GM19351 (cell line): ENCODE results near the gene CCDC136.

Source experiments
- ATAC-seq: cut with Tn5 transposase; IDR thresholded peaks from one replicate; pipeline ENCODE4 v1.9.1; 2021; ENCODE audit warnings: mild to moderate bottlenecking, moderate library complexity; ENCODE audit not compliant: unreplicated experiment

Gene CCDC136

DNA sequence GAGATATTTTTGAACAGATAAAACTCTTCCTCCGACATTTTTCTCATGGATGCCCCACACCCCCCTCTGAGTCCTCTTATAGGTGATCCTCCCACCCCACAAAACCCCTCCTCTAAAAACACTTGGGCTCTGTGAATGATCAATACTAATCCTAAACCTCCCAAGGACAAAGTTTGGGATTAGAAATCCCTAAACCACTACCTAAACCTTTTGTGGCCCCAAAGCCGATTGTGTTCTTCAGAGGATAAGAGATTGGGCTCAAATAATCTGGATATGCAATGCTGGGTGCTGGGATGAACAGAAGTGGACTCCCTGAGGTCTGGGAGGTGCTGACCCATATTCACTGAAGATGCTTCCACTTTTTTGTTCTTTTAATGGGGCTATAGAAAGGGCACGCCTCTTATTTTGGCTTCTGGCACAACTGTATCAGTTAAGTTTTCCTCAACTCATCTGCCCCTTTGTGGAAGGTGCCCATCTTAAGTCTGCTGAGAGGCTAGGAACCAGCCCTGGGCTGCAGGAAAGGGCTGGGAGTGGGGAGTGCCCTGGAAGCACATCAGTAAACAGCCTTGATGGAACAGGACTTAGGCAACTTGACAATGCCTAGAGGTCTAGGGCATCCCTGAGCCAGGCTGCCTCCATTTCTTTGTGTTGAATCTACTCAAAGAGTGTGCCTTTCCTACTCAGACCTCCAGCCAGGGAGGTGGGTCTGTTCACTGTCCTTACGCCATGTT is 15.9 kb upstream of the CCDC136 start, which contains the start of gene OPN1SW:
OPN1SW (minus strand) TSS at position 51 of the 731 bp plus-strand sequence; CDS start at position 38, 13 bp downstream.
- no peak for ATAC-seq

DNA sequence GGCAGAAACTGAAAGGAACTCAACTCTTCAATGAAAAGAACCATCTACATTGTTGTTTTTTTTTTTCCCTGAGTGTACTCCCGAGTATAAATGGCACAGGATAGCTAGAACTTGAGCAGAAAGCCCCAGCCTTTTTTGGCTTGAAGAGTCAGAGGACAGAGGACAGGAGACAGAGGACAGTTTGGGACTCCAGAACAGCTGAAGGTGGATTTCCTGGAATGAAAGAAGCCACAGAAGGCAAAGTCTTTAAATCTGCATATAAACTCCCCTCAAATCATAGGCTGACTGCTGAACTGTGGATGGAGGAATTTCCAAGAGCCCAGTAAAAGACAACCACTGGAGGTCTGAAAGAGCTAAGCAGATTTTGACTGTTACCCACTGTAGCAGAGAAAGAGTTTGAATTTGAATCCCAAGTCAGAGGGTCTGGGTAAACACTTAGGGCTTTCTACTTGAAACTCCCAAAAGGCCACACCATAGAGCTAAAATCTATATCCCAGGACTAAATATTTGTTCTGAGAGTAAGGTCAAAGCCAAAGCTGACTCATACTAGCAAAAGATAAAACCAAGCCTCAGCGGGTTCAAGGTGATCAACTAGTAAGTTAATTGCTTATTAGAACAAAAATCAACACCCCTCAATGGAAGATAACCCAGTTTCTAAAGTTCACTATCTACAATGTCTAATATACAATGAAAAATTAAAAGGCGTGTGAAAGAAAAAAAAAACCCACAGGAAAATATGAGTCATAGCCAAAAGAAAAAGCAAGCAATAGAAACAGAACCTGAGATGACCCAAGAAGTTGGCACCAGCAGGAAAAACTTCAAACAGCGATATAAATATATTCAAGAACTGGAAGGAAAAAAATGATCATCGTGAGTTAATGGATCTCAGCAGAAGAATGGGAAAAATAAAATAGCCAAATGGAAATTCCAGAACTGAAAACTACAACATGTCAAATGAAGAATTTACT is 14.3 kb upstream of the CCDC136 start:
- ATAC-seq = no peak

DNA sequence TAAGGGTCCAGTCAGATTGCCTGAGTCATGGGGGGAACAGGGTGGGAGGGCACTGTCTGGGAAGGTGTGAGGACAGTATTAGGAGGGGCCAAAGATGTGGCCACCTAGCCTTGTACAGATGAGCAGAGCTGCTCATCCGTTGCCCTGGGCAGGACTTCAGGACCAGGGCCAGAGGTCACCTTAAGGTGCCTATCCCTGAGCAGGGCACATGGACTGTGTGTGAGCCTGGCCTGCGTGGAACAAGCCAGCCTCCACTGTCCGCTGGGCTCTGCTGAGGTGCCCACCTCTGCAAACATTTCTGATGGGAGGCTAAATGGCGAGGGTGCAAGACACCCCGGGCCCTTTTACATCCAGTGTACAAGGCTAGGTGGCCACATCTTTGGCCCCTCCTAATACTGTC is 12.8 kb upstream of the CCDC136 start:
- no peak for ATAC-seq

DNA sequence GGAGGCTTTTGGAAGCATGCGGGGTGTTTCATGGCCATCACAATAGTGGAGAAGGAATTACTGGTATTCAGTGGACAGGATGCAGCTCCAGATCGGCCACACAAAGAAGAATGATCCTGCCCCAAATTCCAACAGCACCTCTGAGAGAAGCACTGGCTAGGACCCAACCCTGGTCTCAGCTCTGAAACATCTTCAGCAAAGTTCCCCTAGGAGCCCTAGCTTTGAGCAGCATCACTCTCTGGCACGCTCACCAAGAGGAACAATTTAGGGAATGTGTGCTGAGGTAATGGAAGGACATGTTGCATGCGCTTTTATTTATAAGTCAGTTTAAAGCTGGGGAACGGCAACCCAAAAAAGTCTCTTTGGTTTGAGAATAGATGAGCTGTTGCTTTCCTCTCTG is 10.6 kb upstream of the CCDC136 start:
- no peak for ATAC-seq

DNA sequence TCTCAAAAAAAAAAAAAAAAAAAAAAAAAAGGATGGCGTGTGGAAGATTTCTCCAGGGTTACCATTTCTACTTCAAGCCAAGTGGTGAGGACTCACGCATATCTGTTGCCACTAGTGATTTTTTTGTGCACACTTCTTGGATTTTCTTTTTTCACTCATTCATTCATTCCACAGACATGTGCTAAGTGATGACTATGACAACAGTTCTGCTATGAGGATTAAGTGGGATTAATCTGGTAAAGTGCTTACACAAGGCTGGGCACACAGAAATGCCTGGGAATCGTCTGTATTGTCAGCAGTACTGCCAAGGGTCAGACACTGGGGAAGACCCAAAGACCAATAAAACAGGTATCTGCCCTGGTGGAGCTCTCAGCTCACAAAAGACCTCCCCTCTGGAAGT is 9.9 kb upstream of the CCDC136 start:
- no peak for ATAC-seq

DNA sequence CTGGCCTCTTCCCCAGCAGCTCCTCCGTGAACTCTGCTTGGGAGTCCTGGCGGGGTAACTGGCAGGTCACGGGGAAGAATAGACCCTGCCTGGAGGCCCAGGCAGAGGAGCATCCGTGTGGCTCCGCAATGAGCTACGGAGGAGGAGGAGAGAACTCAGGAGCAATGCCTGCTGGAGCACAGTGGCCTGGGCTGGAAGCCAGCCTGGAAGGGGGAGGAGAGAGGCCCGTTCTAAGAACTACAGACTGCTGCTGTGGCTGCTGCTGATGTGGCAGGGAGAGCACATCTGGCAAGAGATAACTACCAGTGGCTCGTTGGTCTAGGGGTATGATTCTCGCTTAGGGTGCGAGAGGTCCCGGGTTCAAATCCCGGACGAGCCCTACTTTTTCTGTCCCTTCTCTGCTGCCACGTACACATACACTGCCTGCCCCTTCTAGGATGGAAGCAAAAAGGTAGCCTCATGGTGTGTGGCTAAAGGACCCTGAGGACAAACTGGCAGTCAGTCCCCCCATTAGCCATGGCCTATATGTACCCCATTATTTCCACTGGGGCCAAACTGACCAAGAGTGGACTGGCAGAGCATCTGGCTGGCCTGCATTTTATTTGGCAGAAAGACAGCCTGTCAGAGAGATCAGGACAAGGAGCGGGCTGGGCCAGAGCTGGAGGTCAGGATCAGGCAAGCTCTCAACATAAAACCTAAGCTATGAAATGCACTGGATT is 8.5 kb upstream of the CCDC136 start:
- ATAC-seq = no peak

DNA sequence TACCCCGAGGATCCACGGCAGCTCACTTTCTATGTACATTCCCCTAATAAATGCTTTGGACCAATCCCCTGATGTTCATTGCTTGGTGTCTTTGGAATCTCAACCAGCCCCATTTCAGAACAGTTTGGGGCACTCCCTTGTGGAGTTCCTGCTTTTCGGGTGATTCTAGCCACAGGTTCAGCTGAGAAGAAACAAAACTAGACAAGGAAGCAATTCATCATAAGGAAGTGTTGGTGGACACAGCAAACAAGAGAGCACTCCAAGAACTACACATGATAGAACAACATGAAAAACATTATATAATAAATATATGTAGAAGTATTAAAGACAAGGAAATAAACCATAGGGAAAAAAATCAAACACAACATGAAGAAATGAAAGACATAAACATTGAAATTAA is 6.0 kb upstream of the CCDC136 start:
- ATAC-seq = no peak

DNA sequence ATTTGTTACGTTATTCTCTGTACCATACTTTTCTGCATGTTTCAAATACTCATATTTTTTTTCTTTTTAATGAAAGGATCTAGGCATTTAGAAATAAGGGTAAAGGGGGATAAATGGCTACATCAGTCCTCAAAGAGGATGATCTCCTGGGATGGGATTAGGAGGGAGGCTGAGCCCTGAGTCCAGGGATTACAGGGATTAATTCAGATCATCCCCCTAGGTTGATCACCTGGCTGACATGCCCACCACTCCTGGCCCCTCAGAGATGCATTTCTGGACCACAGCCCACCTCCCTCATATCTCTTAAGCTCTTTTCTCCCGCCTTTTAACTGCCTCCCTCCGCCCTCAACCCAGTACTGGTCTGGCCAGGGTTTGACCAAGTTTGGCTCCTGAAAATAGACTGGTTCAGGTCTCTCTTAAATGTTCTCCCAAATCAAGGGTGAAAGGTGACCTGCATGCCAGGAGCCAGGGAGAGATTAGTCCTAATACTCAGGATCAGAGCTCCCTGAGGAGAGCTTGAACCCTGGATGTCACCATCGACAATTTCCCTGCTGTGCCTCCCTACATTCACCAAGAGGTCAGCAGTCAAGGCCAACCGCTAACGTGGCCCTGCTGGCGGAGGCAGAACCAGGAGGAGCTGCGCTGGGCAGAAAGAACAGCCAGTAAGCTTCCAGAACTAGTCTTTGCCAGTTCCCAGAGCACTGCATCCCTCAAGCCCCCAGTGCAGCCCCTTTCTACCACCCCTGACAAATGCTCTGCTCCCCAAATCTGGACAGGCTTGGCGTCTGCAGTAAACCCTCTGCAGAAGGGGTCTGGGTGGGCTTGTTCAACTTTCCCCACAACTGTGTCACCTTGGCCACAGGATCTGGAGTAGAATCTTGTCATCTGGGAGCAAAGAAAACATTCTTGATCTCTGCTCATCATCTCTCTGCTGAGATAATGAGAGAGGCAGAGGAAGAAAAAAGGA is 3.0 kb upstream of the CCDC136 start:
- ATAC-seq = no peak

DNA sequence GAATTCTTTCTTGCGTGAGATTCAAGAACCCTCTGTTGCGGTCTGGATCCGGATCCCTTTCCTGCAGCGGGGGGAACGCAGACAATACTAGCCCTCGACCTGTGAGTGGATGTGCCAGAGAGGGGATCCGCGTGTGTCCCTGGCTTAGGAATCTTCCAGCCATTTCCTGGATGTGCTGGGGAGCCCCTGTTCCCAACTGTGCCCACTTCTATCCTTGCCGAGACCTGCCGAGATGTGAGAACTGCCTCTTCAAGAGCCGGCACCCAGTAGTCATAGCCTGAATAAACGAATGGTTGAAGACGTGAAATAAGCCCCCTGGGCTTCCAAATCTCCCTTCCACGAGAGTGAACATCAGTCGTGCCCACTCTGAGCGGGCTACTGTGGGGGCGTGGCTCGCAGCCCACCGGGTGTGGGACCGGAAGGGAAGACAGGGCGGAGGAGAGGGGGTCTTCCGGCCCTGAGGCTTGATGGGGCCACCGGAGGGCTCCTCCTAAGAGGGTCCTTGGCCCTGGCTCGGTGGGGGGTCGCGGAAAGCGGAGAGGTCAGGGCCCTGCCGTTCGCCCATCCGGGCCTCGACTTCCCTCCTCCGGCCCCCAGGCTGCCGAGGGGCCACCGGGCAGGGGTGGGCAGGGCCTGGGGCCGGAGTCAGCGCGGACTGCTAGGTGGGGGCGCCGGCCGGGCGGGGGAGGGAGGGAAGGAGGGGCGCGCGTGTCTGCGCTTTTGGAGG is 1.3 kb upstream of the CCDC136 start:
- no peak for ATAC-seq

DNA sequence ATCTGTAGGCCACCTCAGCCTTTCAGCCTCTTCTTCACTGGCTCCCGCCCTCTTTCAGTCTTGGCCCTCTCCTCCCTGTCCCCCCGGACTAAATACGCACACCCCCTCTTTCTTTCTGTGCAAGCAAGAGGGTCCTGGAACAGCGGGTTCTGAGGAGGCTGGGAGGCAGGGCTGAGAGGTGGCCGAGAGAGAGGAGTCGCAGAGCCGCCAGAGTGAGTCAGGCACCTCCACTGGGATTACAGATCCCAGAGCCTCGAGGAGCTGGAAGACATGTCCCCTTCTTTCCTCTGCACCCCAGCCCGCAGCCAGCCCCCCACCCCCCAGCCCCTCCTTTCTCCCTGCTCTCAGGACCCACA is 182 bp downstream of the CCDC136 start:
- no peak for ATAC-seq

DNA sequence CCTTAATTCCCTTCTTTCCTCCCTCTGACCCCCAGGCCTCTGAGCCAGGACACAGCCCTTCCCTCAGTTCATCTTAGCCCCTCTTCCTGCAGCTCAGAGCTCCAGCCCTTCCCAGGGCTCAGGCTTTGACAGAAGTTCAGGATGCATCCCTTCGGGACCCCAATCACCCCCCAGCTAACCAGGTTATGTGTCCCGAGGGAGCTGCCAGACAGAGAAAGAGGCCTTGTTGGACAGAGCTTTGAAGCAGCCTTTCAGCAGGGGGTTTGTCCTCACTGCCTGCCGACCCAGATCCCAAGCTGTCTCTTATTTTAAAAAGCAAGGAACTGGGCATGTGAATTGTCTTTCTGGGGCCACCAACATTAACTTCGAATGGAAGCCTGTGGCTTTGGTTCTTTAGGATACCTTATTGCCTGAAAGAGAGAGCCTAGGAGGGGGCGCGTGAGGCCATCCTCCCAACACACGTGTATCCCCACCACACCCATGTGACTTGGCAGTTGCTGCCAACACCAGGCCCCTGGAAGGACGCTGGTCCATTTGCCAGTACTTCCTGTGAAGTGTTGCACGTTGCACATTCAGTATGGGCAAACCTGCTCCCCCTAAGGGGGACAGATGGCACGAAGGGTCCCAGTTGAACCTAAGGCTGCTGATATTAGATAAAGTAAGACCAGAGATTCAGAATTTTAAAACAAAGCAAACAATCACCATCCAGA is 858 bp downstream of the CCDC136 start:
- no peak for ATAC-seq

DNA sequence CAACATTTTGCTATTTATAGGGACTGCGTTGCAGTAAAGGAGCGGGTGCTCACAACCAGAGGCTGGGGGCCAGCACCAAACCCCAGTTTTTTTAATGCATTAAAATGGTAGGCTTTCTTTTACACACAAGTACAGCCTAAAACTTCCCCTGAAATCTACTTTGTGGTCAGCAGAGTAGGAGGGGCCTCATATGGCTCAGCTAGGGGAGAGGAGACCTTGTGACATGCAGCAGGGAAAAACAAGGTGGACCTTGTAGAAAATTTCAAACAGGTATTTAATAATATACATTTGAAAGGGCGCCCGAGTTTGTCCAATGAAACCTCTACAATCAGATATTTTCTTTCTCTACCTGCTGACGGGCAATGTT is 1.4 kb downstream of the CCDC136 start:
- no peak for ATAC-seq

DNA sequence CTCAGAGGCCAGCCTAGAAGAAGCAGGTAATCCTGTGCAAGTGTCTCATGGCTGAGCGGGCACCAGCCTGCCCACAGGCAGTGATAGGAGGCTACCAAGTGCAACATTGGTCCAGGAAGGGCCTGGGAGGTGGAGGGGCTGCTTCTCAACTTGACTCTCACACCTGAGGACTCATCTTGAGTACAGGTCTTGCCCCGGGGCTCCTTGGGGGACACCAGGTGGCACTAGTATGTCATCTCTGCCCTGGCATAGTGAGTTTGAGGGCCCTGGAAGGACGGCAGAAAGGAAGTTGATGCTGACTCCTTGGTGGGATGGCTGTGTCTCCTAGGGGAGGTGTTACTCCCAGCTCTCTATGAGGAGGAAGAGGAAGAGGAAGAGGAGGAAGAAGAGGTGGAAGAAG is 2.3 kb downstream of the CCDC136 start:
- no peak for ATAC-seq

DNA sequence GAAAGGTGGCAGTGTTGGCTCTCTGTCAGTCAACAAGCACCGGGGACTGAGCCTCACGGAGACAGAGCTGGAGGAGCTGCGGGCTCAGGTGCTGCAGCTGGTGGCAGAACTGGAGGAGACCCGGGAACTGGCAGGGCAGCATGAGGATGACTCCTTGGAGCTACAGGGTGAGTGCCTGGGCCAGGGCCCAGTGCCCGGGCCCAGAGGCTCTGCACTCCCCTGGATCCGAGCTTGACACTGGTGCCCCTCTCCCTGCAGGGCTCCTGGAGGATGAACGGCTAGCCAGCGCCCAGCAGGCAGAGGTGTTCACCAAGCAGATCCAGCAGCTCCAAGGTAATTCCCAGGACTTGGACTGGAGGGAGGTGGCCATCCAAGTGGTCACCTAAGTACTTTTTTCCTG is 2.7 kb downstream of the CCDC136 start:
- no peak for ATAC-seq

DNA sequence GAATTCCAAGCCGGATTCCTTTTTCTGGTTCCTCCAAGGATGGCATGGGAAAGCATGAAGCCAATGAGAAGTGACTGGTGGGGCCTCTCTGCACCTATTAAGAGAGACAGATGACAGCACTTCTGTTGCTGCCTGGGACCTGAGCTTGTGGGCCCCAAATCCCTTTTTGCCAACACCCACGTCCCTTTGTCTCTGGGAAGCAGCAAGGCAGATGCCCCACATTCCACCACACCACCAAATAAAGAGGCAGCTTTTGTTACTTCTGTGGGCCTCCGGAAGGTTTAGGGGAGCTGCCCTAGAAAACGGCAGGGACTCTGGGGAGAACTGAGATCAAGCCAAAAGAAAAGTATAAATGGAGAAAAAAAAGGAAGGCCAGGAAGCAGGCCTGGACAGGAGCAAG is 3.4 kb downstream of the CCDC136 start:
- no peak for ATAC-seq

DNA sequence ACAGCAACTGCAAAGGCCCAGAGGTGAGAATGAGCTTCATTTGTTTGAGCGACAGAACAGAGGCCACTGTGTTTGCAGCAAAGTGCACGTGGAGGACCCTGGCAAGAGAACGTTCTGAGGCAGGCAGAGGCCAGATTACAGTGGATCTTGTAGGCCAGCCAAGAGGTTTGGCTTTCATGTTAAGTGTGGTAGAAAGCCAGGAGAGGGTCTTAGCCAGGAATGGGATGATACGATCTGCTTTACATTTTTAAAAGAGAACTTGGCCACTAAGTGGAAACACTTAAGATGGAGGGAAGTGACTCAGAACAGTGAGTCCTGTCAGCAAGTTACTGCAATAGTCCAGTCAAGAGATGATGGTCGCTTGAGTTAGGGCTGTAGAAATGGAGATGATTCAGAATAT is 4.6 kb downstream of the CCDC136 start:
- no peak for ATAC-seq

DNA sequence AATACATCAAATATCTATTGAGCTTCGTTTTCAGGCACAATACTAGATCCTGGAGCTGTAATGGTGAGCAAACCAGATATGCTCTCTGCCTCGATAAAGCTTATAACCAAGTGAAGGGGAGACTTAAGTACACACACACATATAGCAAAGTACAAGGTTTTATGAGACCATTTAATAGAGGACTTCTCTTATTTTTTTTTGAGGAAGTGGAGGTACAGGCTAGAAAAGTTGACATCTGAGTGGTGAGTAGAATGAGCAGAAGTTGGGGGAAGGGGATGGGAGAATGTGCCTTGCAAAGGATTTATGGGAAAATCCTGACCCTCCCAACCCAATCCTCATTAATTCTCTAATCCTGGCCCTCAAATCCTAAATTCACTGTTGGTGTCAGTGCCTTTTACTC is 7.7 kb downstream of the CCDC136 start:
- ATAC-seq = no peak

DNA sequence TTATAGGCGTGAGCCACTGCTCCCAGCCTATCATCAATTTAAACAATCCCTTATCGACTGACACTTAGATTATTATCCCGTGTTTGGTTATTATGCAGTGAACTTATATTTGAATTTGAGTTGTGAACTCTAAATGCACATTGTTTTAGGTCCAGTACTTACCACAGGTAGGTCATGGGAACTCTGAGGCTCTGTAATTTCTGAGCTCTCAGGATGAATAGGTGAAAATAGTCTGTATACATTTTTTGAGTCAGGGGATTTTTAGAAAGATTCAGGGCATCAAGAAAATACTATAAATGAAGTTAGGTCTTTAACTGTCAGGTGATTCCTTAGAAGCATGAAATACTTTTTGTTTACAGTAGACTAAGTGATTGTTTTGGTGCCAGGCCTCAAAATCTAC is 8.8 kb downstream of the CCDC136 start:
- ATAC-seq = no peak

DNA sequence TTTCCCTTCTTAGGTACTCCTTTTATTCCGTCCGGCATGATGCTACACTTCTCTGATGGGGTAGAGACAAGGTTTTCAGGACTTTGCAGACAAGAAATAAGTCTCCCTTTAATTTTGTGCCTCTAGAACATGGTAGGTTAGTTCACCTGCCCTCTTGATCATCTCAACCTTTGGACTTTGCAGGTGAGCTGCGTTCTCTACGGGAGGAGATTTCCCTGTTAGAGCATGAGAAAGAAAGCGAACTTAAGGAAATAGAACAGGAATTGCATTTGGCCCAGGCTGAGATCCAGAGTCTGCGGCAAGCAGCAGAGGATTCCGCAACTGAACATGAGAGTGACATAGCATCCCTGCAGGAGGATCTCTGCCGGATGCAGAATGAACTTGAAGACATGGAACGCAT is 9.2 kb downstream of the CCDC136 start:
- ATAC-seq = no peak
